NOMO-1 (cell line): ENCODE results near the gene ZBTB22.
"Not testable (repeated sequence)": the region's sequence is repeated elsewhere in the genome, so short reads cannot be mapped to it uniquely, and the experiment has no call there.

Experiments used
- DNase-seq, 2 experiments: peaks; one replicate each; lab custom pipeline; 2025; ENCODE audit not compliant: unreplicated experiment in 2 of 2; lab: John Stamatoyannopoulos, UW

The ZBTB22 gene, protein sequence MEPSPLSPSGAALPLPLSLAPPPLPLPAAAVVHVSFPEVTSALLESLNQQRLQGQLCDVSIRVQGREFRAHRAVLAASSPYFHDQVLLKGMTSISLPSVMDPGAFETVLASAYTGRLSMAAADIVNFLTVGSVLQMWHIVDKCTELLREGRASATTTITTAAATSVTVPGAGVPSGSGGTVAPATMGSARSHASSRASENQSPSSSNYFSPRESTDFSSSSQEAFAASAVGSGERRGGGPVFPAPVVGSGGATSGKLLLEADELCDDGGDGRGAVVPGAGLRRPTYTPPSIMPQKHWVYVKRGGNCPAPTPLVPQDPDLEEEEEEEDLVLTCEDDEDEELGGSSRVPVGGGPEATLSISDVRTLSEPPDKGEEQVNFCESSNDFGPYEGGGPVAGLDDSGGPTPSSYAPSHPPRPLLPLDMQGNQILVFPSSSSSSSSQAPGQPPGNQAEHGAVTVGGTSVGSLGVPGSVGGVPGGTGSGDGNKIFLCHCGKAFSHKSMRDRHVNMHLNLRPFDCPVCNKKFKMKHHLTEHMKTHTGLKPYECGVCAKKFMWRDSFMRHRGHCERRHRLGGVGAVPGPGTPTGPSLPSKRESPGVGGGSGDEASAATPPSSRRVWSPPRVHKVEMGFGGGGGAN

GRCh38 chr6:33317669-33318425, at the start of gene ZBTB22:
Gene ZBTB22, minus strand, starts transcription at chr6:33317744. Its CDS starts 828 bp downstream, at chr6:33316916.
- DNase-seq, result peak; percentile 93 to 98

- no peak for DNase-seq
Measured at GRCh38 chr6:33367009-33367714, 49.6 kb upstream of the ZBTB22 start.

GRCh38 chr6:33365206-33365971, 47.8 kb upstream of the ZBTB22 start:
- DNase-seq, result not testable (repeated sequence)

DNA sequence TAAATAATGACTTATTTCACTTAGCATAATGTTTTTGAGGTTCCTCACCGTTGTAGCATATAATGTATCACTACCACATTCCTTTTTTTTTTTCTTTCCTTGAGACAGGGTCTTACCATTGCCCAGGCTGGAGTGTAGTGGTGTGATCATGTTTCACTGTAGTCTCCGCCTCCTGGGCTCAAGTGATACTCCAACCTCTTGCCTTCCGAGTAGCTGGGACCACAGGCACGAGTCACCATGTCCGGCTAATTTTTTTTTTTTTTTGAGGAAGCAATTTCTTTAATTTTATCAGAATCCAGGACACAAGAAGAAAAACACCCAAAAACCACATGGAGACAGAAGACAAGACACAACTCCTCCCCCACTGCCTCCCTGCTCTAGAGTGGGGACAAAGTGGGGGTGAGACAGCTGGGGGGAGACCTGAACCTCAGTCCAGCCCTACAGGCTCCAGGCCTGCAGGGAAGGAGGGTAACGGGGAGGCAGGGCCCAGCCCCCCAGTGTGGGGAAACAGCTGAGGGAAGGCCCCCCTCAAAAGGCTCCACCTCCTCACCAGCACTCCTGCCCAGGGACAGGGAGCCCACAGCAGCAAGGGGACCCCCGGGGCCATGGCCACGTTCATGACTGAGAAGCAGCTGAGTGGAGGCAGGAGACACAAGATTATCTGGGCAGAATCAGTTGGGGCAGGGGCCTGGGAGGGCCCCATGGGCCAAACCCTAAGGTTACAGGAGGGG, 47.1 kb upstream of the ZBTB22 start:
- not testable (repeated sequence) for DNase-seq

- not testable (repeated sequence) for DNase-seq
Measured at GRCh38 chr6:33363486-33363885, 45.9 kb upstream of the ZBTB22 start.

- no peak for DNase-seq
Measured at GRCh38 chr6:33359331-33359730, 41.8 kb upstream of the ZBTB22 start.

DNA sequence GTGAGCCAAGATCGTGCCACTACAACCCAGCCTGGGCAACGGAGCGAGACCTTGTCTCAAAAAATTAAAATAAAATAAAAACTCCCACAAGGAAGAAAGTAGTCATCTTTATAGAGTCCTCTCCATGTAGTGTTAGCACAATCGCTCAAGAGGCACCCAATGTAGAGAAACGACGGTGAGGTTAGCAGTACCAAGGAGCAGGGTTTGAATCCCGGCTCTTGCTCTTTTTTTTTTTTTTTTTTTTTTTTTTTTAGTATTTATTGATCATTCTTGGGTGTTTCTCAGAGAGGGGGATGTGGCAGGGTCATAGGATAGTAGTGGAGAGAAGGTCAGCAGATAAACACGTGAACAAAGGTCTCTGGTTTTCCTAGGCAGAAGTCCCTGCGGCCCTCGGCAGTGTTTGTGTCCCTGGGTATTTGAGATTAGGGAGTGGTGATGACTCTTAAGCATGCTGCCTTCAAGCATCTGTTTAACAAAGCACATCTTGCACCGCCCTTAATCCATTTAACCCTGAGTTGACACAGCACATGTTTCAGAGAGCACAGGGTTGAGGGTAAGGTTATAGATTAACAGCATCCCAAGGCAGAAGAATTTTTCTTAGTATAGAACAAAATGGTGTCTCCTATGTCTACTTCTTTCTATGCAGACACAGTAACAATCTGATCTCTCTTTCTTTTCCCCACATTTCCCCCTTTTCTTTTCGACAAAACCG, 39.8 kb upstream of the ZBTB22 start:
- DNase-seq, result not testable (repeated sequence)

DNA sequence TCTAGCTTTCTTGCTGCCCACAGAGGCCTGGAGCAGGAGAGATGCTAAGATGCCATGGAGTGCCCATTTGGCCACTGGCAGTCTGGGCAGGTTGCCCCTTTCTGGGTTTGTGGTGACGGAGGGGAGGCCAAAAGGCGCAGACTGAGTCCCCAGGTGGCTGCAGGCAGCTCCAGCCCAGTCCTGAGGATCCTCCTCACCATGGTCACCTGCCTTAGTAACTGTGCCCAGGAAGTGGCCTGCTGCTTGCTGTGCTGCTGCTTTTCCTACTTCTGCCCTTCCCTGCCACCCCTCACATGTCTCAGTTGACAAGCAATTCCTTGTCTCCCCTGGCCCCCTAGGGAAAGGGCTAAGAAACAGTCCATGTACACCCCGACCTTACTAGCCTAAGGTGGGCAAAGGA, 38.8 kb upstream of the ZBTB22 start:
- no peak for DNase-seq

DNA sequence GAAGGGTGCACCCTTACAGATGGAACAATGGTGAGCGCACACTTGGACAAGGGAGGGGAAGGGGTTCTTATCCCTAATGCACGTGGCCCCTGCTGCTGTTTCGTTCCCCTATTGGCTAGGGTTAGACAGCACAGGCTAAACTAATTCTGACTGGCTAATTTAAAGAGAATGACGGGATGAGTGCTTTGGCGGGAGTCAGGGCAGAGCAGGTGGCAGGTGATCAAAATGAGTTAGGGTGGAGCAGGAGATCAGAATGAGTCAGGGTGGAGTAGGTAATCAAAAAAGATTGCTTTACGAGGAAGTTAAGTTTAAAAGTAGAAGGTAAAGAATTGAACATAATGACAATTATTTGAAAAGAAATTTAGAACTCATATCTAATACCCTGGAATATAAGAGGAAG, 38.3 kb upstream of the ZBTB22 start:
- not testable (repeated sequence) for DNase-seq

DNA sequence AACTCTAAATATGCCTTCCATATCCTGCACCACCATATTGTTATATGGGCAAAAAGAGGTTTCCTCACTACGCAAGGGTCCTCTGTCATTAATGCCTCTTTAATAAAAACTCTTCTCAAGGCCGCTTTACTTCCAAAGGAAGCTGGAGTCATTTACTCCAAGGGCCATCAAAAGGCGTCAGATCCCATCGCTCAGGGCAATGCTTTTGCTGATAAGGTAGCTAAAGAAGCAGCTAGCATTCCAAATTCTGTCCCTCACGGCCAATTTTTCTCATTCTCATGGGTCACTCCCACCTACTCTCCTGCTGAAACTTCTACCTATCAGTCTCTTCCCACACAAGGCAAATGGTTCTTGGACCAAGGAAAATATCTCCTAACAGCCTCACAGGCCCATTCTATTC, 30.3 kb upstream of the ZBTB22 start:
- no peak for DNase-seq

- not testable (repeated sequence) for DNase-seq
Measured at GRCh38 chr6:33346972-33347371, 29.4 kb upstream of the ZBTB22 start.

GRCh38 chr6:33344701-33345697, 27.5 kb upstream of the ZBTB22 start:
- peak; percentile 28 to 54 for DNase-seq

DNA sequence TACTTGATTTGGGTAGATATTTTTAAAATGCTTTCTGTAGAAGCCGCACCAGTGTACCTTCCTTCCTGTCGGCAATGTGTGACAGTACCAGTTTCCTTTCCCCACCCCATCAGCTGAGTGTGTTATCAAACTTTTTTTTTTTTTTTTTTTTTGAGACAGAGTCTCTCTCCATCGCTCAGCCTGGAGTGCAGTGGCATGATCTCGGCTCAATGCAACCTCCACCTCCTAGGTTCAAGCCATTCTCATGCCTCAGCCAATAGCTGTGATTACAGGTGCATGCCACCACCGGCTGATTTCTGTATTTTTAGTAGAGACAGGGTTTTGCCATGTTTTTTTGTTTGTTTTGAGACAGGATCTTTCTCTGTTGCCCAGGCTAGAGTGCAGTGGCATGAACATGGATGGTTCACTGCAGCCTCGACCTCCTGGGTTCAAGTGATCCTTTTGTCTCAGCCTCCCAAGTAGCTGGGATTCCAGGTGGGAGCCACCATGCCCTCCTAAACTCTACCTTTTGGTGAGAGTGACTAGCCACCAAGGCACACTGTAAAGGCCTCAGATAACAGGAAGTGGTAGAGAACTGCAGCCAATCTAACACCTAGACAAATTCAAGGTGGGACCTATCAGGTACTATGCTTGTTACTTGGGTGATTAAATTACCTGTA, 26.5 kb upstream of the ZBTB22 start:
- DNase-seq, result no peak

DNA sequence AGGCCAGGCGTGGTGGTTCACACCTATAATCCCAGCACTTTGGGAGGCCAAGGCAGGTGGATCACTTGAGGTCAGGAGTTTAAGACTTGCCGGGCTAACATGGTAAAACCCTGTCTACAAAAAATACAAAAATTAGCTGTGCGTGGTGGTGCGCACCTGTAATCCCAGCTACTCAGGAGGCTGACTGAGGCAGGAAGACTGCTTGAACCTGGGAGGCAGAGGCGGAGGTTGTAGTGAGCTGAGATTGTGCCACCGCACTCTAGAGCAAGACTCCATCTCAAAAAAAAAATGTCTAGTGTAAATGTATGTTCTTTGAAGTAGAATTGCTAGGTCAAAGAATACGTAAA, 26.0 kb upstream of the ZBTB22 start:
- DNase-seq, result not testable (repeated sequence)

GRCh38 chr6:33339193-33339592, 21.6 kb upstream of the ZBTB22 start:
- no peak for DNase-seq

- no peak for DNase-seq
Measured at GRCh38 chr6:33336495-33336894, 19.0 kb upstream of the ZBTB22 start.

DNA sequence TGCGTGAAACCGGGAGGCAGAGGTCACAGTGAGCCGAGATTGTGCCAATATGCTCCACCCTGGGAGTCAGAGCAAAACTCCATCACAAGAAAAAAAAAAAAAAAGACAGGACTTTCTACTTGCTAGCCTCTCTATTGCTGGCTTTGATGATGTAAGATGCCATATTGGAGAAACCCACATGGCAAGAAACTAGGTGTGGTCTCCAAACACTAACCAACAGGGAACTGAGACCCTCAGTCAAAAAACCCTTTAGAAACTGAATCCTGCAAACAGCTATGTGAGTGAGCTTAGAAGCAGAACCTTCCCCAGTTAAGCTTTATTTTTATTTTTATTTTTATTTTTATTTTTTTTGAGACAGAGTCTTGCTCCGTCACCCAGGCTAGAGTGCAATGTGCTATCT, 18.4 kb upstream of the ZBTB22 start:
- no peak for DNase-seq
